Measurements from ENCODE around the gene LRRC36. TPM values are rescaled to one million over a fixed set of nuclear protein-coding genes. Genes with fewer than 3 reads are reported as not detected.

The LRRC36 gene
- total RNA-seq, 6 experiments from 2014 or later: not detected

GRCh38 chr16:67383284-67383683, 56.7 kb downstream of the LRRC36 start:
- H3K4me1 Mint-ChIP-seq (ENCODE audit: low read depth): no peaks in the 10 kb centered on the region
- no peak overlapping the region for H3K27ac Mint-ChIP-seq
- H3K9me3 Mint-ChIP-seq: no peaks in the 10 kb centered on the region
- no peaks in the 10 kb centered on the region for H3K36me3 Mint-ChIP-seq (ENCODE audit: low read depth)
- no peak overlapping the region for H3K4me3 Mint-ChIP-seq
- no peak for TF ChIP-seq CTCF (IDR thresholded peaks at IDR 0.05)
- peaks cover 34% of the 10 kb centered on the region for H3K27me3 Mint-ChIP-seq (ENCODE audit: insufficient read depth)
- no peak for DNase-seq

GRCh38 chr16:67384778-67385510, 58.3 kb downstream of the LRRC36 start:
- H3K36me3 Mint-ChIP-seq (ENCODE audit: low read depth): no peaks in the 10 kb centered on the region
- H3K9me3 Mint-ChIP-seq: no peaks in the 10 kb centered on the region
- H3K27me3 Mint-ChIP-seq (ENCODE audit: insufficient read depth): peaks cover 42% of the 10 kb centered on the region
- no peak overlapping the region for H3K4me3 Mint-ChIP-seq
- H3K4me1 Mint-ChIP-seq (ENCODE audit: low read depth): no peaks in the 10 kb centered on the region
- TF ChIP-seq CTCF (IDR thresholded peaks at IDR 0.05): no peak
- no peak for DNase-seq
- H3K27ac Mint-ChIP-seq: no peak overlapping the region

- DNase-seq: no peak
- no peaks in the 10 kb centered on the region for H3K9me3 Mint-ChIP-seq
- H3K27me3 Mint-ChIP-seq (ENCODE audit: insufficient read depth): peaks cover 37% of the 10 kb centered on the region
- no peaks in the 10 kb centered on the region for H3K4me1 Mint-ChIP-seq (ENCODE audit: low read depth)
- no peak for TF ChIP-seq CTCF (IDR thresholded peaks at IDR 0.05)
- H3K27ac Mint-ChIP-seq: no peak overlapping the region
- no peaks in the 10 kb centered on the region for H3K36me3 Mint-ChIP-seq (ENCODE audit: low read depth)
- no peak overlapping the region for H3K4me3 Mint-ChIP-seq
Measured at GRCh38 chr16:67386861-67387455, 60.3 kb downstream of the LRRC36 start.

GRCh38 chr16:67387479-67388079, 61.0 kb downstream of the LRRC36 start:
- H3K27ac Mint-ChIP-seq: no peak overlapping the region
- DNase-seq: no peak
- no peak for TF ChIP-seq CTCF (IDR thresholded peaks at IDR 0.05)
- peaks cover 35% of the 10 kb centered on the region for H3K27me3 Mint-ChIP-seq (ENCODE audit: insufficient read depth)
- no peak overlapping the region for H3K4me3 Mint-ChIP-seq
- H3K9me3 Mint-ChIP-seq: no peaks in the 10 kb centered on the region
- H3K4me1 Mint-ChIP-seq (ENCODE audit: low read depth): no peaks in the 10 kb centered on the region
- no peaks in the 10 kb centered on the region for H3K36me3 Mint-ChIP-seq (ENCODE audit: low read depth)

- no peaks in the 10 kb centered on the region for H3K4me1 Mint-ChIP-seq (ENCODE audit: low read depth)
- H3K27me3 Mint-ChIP-seq (ENCODE audit: insufficient read depth): peaks cover 33% of the 10 kb centered on the region
- H3K36me3 Mint-ChIP-seq (ENCODE audit: low read depth): no peaks in the 10 kb centered on the region
- no peak overlapping the region for H3K27ac Mint-ChIP-seq
- no peak for TF ChIP-seq CTCF (IDR thresholded peaks at IDR 0.05)
- no peak overlapping the region for H3K4me3 Mint-ChIP-seq
- no peaks in the 10 kb centered on the region for H3K9me3 Mint-ChIP-seq
- DNase-seq: no peak
Measured at GRCh38 chr16:67388191-67388590, 61.6 kb downstream of the LRRC36 start.
